MG63 (cell line): ENCODE results near the gene RAB35. TPM values are rescaled to one million over a fixed set of nuclear protein-coding genes. Genes with fewer than 3 reads are reported as not detected.

Experiments
- DNase-seq: peaks from one replicate; pipeline ENCODE4 v3.0.0-alpha.2; 2020
- H3K27me3 ChIP-seq: fragments of 250-450 bp; sonication (Bioruptor Pico); 2 replicates; pipeline ENCODE4 v1.5.1; 2020; ENCODE audit warnings: mild to moderate bottlenecking, moderate library complexity
- H3K36me3 ChIP-seq: fragments of 250-450 bp; sonication (Bioruptor Pico); 2 replicates; pipeline ENCODE4 v1.5.1; 2020; ENCODE audit warnings: mild to moderate bottlenecking, moderate library complexity
- H3K4me3 ChIP-seq: fragments of 250-450 bp; sonication (Bioruptor Pico); 2 replicates; pipeline ENCODE4 v1.5.1; 2020; ENCODE audit warnings: mild to moderate bottlenecking, moderate library complexity
- H3K9me3 ChIP-seq: fragments of 250-450 bp; sonication (Bioruptor Pico); 2 replicates; pipeline ENCODE4 v1.5.1; 2020; ENCODE audit warnings: mild to moderate bottlenecking, moderate library complexity
- total RNA-seq: library from RNA; depleted of rRNA; stranded (reverse); fragments of >200 nt; shearing (Covaris generic); gene quantifications from 2 replicates; pipeline ENCODE4 v1.2.3, GENCODE V29; 2014; ENCODE audit warnings: low replicate concordance; rRNA removed

RAB35 gene
- total RNA-seq = 53.3 and 57.1 TPM in 2 replicates

GRCh38 chr12:120116441-120116791 lies at the start of gene RAB35:
Gene RAB35, minus strand, starts transcription at chr12:120116753. Its CDS starts 103 bp downstream, at chr12:120116650.
- no peaks in the 10 kb centered on the region for H3K27me3 ChIP-seq
- no peak for DNase-seq
- no peaks in the 10 kb centered on the region for H3K9me3 ChIP-seq

GRCh38 chr12:120164293-120164692 lies 47.7 kb upstream of the RAB35 start:
- no peaks in the 10 kb centered on the region for H3K9me3 ChIP-seq
- H3K36me3 ChIP-seq = peaks cover 72% of the 10 kb centered on the region
- H3K4me3 ChIP-seq = no peak overlapping the region
- no peak for DNase-seq
- H3K27me3 ChIP-seq = no peaks in the 10 kb centered on the region

More at GRCh38 chr12:120116441-120116791, at the start of gene RAB35:
- peaks cover 30% of the 10 kb centered on the region for H3K36me3 ChIP-seq
- peak within 1 kb of the TSS; percentile 98 for H3K4me3 ChIP-seq

GRCh38 chr12:120162763-120163162 lies 46.2 kb upstream of the RAB35 start:
- Histone ChIP-seq H3K27me3 (no peaks in the 10 kb centered on the region), H3K36me3 (peaks cover 74% of the 10 kb centered on the region), H3K9me3 (no peaks in the 10 kb centered on the region), H3K4me3 (no peak overlapping the region)
- DNase-seq = no peak

GRCh38 chr12:120161852-120162251 lies 45.3 kb upstream of the RAB35 start:
- no peaks in the 10 kb centered on the region for H3K27me3 ChIP-seq
- peaks cover 78% of the 10 kb centered on the region for H3K36me3 ChIP-seq
- no peak for DNase-seq
- no peak overlapping the region for H3K4me3 ChIP-seq
- no peaks in the 10 kb centered on the region for H3K9me3 ChIP-seq

- Histone ChIP-seq H3K36me3 (peaks cover 91% of the 10 kb centered on the region), H3K27me3 (no peaks in the 10 kb centered on the region), H3K9me3 (no peaks in the 10 kb centered on the region), H3K4me3 (no peak overlapping the region)
- DNase-seq = no peak
Observed at GRCh38 chr12:120159509-120160237, 43.1 kb upstream of the RAB35 start.

- H3K36me3 ChIP-seq = peaks cover 93% of the 10 kb centered on the region
Observed at GRCh38 chr12:120158351-120158750, 41.8 kb upstream of the RAB35 start.

GRCh38 chr12:120157678-120158077 lies 41.1 kb upstream of the RAB35 start:
- no peak overlapping the region for H3K4me3 ChIP-seq
- no peak for DNase-seq
- no peaks in the 10 kb centered on the region for H3K27me3 ChIP-seq
- no peaks in the 10 kb centered on the region for H3K9me3 ChIP-seq
- H3K36me3 ChIP-seq = peaks cover 93% of the 10 kb centered on the region

More at GRCh38 chr12:120158351-120158750, 41.8 kb upstream of the RAB35 start:
- Histone ChIP-seq H3K4me3 (no peak overlapping the region), H3K9me3 (no peaks in the 10 kb centered on the region), H3K27me3 (no peaks in the 10 kb centered on the region)
- no peak for DNase-seq

GRCh38 chr12:120156315-120157259 lies 40.0 kb upstream of the RAB35 start:
- no peaks in the 10 kb centered on the region for H3K27me3 ChIP-seq
- H3K4me3 ChIP-seq = no peak overlapping the region
- H3K9me3 ChIP-seq = no peaks in the 10 kb centered on the region
- H3K36me3 ChIP-seq = peaks cover 87% of the 10 kb centered on the region
- DNase-seq = no peak

GRCh38 chr12:120155072-120155471 lies 38.5 kb upstream of the RAB35 start:
- Histone ChIP-seq H3K36me3 (peaks cover 80% of the 10 kb centered on the region), H3K9me3 (no peaks in the 10 kb centered on the region), H3K4me3 (no peak overlapping the region), H3K27me3 (no peaks in the 10 kb centered on the region)
- DNase-seq = no peak

GRCh38 chr12:120150919-120151525 lies 34.5 kb upstream of the RAB35 start:
- no peak overlapping the region for H3K4me3 ChIP-seq
- H3K27me3 ChIP-seq = no peaks in the 10 kb centered on the region
- no peaks in the 10 kb centered on the region for H3K9me3 ChIP-seq
- H3K36me3 ChIP-seq = peaks cover 83% of the 10 kb centered on the region
- DNase-seq = no peak

GRCh38 chr12:120148011-120148410 lies 31.5 kb upstream of the RAB35 start:
- no peaks in the 10 kb centered on the region for H3K27me3 ChIP-seq
- H3K4me3 ChIP-seq = no peak overlapping the region
- no peak for DNase-seq
- H3K9me3 ChIP-seq = no peaks in the 10 kb centered on the region
- H3K36me3 ChIP-seq = peaks cover 82% of the 10 kb centered on the region

- Histone ChIP-seq H3K27me3 (no peaks in the 10 kb centered on the region), H3K9me3 (no peaks in the 10 kb centered on the region), H3K36me3 (peaks cover 93% of the 10 kb centered on the region), H3K4me3 (no peak overlapping the region)
- DNase-seq = no peak
Observed at GRCh38 chr12:120145164-120145563, 28.6 kb upstream of the RAB35 start.

GRCh38 chr12:120144215-120144614 lies 27.7 kb upstream of the RAB35 start:
- Histone ChIP-seq H3K9me3 (no peaks in the 10 kb centered on the region), H3K36me3 (peaks cover 91% of the 10 kb centered on the region), H3K27me3 (no peaks in the 10 kb centered on the region), H3K4me3 (no peak overlapping the region)
- DNase-seq = no peak

- DNase-seq = no peak
- Histone ChIP-seq H3K27me3 (no peaks in the 10 kb centered on the region), H3K4me3 (no peak overlapping the region), H3K9me3 (no peaks in the 10 kb centered on the region), H3K36me3 (peaks cover 91% of the 10 kb centered on the region)
Observed at GRCh38 chr12:120142231-120142877, 25.8 kb upstream of the RAB35 start.

GRCh38 chr12:120141336-120141735 lies 24.8 kb upstream of the RAB35 start:
- DNase-seq = no peak
- H3K36me3 ChIP-seq = peaks cover 91% of the 10 kb centered on the region
- H3K27me3 ChIP-seq = no peaks in the 10 kb centered on the region
- H3K4me3 ChIP-seq = no peak overlapping the region
- no peaks in the 10 kb centered on the region for H3K9me3 ChIP-seq

- no peak for DNase-seq
- Histone ChIP-seq H3K36me3 (peaks cover 94% of the 10 kb centered on the region), H3K27me3 (no peaks in the 10 kb centered on the region), H3K9me3 (no peaks in the 10 kb centered on the region), H3K4me3 (no peak overlapping the region)
Observed at GRCh38 chr12:120140603-120141002, 24.1 kb upstream of the RAB35 start.

- no peaks in the 10 kb centered on the region for H3K27me3 ChIP-seq
- H3K4me3 ChIP-seq = no peak overlapping the region
- DNase-seq = no peak
- H3K9me3 ChIP-seq = no peaks in the 10 kb centered on the region
- peaks cover 90% of the 10 kb centered on the region for H3K36me3 ChIP-seq
Observed at GRCh38 chr12:120139958-120140357, 23.4 kb upstream of the RAB35 start.
